GM19455 (cell line): ENCODE results near the gene ADCK1.
"Not testable (repeated sequence)": the region's sequence is repeated elsewhere in the genome, so short reads cannot be mapped to it uniquely, and the experiment has no call there.

ENCODE experiments used
- ATAC-seq: cut with Tn5 transposase; IDR thresholded peaks from one replicate; pipeline ENCODE4 v1.9.1; 2021; ENCODE audit not compliant: unreplicated experiment

ADCK1 gene

GRCh38 chr14:77799863-77800730 lies at the start of gene ADCK1:
Gene ADCK1, plus strand, starts transcription at chr14:77800109. Its CDS starts 18,870 bp downstream, at chr14:77818979.
- peak; percentile 98 for ATAC-seq

- ATAC-seq = no peak
Measured at GRCh38 chr14:77752266-77752665, 47.6 kb upstream of the ADCK1 start.

GRCh38 chr14:77752799-77753516 lies 47.0 kb upstream of the ADCK1 start:
- no peak for ATAC-seq

GRCh38 chr14:77760381-77761204 lies 39.3 kb upstream of the ADCK1 start, which contains the start of gene SNW1:
Gene SNW1, minus strand, starts transcription at chr14:77761156. Its CDS starts 29 bp downstream, at chr14:77761127.
- ATAC-seq = peak; percentile 89

GRCh38 chr14:77761205-77761931 lies 38.5 kb upstream of the ADCK1 start:
- peak; percentile 32 for ATAC-seq

- ATAC-seq = no peak
Measured at GRCh38 chr14:77763316-77763715, 36.6 kb upstream of the ADCK1 start.

GRCh38 chr14:77763978-77764377 lies 35.9 kb upstream of the ADCK1 start:
- ATAC-seq = no peak

GRCh38 chr14:77768442-77769069 lies 31.4 kb upstream of the ADCK1 start:
- ATAC-seq = not testable (repeated sequence)

GRCh38 chr14:77773966-77774365 lies 25.9 kb upstream of the ADCK1 start:
- not testable (repeated sequence) for ATAC-seq

GRCh38 chr14:77782202-77782601 lies 17.7 kb upstream of the ADCK1 start:
- no peak for ATAC-seq

GRCh38 chr14:77786148-77786547 lies 13.8 kb upstream of the ADCK1 start:
- no peak for ATAC-seq

GRCh38 chr14:77790566-77791224 lies 9.2 kb upstream of the ADCK1 start:
- no peak for ATAC-seq

GRCh38 chr14:77791225-77791600 lies 8.7 kb upstream of the ADCK1 start:
- no peak for ATAC-seq

GRCh38 chr14:77793255-77793654 lies 6.7 kb upstream of the ADCK1 start:
- ATAC-seq = not testable (repeated sequence)

- no peak for ATAC-seq
Measured at GRCh38 chr14:77794357-77794756, 5.6 kb upstream of the ADCK1 start.

GRCh38 chr14:77799456-77799855 lies 453 bp upstream of the ADCK1 start:
- not testable (repeated sequence) for ATAC-seq

GRCh38 chr14:77800814-77801213 lies 905 bp downstream of the ADCK1 start:
- no peak for ATAC-seq

- ATAC-seq = no peak
Measured at GRCh38 chr14:77804592-77804991, 4.7 kb downstream of the ADCK1 start.

GRCh38 chr14:77805706-77806105 lies 5.8 kb downstream of the ADCK1 start:
- ATAC-seq = no peak
